Liver (tissue), 9 donors: ENCODE measurements around the gene ABLIM2. TPM values are rescaled to one million over a fixed set of nuclear protein-coding genes. Genes with fewer than 3 reads are reported as not detected.

Source experiments
- DNase-seq: peaks from one replicate; pipeline ENCODE4 v3.0.0-alpha.2; 2017; ENCODE audit warnings: low spot score
- H3K27ac ChIP-seq, 2 donors: one replicate each; pipeline ENCODE4 v1.7.0; 2013; ENCODE audit warnings: inconsistent platforms in 2 of 2, low read length in 2 of 2, control low read depth in 1 of 2, low read depth in 1 of 2, mild to moderate bottlenecking in 1 of 2
- H3K27me3 ChIP-seq, 4 donors: one replicate each; pipeline versions ENCODE4 v1.6.1 to v1.7.0; 2013; ENCODE audit warnings: low read length in 3 of 4, inconsistent platforms in 1 of 4, mild to moderate bottlenecking in 1 of 4, moderate library complexity in 1 of 4; ENCODE audit not compliant: control insufficient read depth in 4 of 4, insufficient read depth in 4 of 4
- H3K36me3 ChIP-seq, 4 donors: one replicate each; pipeline versions ENCODE4 v1.6.1 to v1.7.0; 2013; ENCODE audit warnings: low read length in 3 of 4, mild to moderate bottlenecking in 3 of 4, low read depth in 1 of 4, moderate library complexity in 1 of 4; ENCODE audit not compliant: control insufficient read depth in 4 of 4, insufficient read depth in 3 of 4
- H3K4me1 ChIP-seq, 4 donors: one replicate each; pipeline versions ENCODE4 v1.6.1 to v1.7.0; 2013; ENCODE audit warnings: low read length in 3 of 4, mild to moderate bottlenecking in 3 of 4, moderate library complexity in 1 of 4; ENCODE audit not compliant: control insufficient read depth in 4 of 4, insufficient read depth in 4 of 4
- H3K4me3 ChIP-seq, 3 donors: one replicate each; pipeline versions ENCODE4 v1.6.1 to v1.7.0; 2013; ENCODE audit warnings: low read length in 3 of 3, control low read depth in 1 of 3, low read depth in 1 of 3, mild to moderate bottlenecking in 1 of 3
- H3K9ac ChIP-seq, 2 donors: one replicate each; pipeline ENCODE4 v1.7.0; 2013; ENCODE audit warnings: low read length in 2 of 2, mild to moderate bottlenecking in 2 of 2, moderate library complexity in 2 of 2, control low read depth in 1 of 2, low read depth in 1 of 2
- H3K9me3 ChIP-seq, 4 donors: one replicate each; pipeline versions ENCODE4 v1.6.1 to v1.7.0; 2013; ENCODE audit warnings: low read length in 3 of 4; ENCODE audit not compliant: control insufficient read depth in 4 of 4
- ATF3 ChIP-seq: IDR thresholded peaks from 2 replicates; pipeline ENCODE4 v1.6.1; 2016; ENCODE audit warnings: antibody characterized with exemption
- CTCF ChIP-seq: fragments of 150-350 bp; IDR thresholded peaks from 2 replicates; pipeline ENCODE4 v1.5.1; 2017; ENCODE audit warnings: improper control_type of control experiment, low read depth, low read length; ENCODE audit not compliant: missing input control
- EGR1 ChIP-seq, 2 donors: IDR thresholded peaks; 2 replicates each; pipeline ENCODE4 v1.6.1; 2016 to 2018; ENCODE audit warnings: antibody characterized with exemption in 2 of 2, low read depth in 2 of 2
- FOXA1 ChIP-seq: IDR thresholded peaks from 2 replicates; pipeline ENCODE4 v1.6.1; 2016; ENCODE audit warnings: antibody characterized with exemption
- FOXA2 ChIP-seq: IDR thresholded peaks from 2 replicates; pipeline ENCODE4 v1.6.1; 2016; ENCODE audit warnings: antibody characterized with exemption
- GABPA ChIP-seq, 2 donors: IDR thresholded peaks in 1 of 2; conservative IDR thresholded peaks in 1 of 2; 2 replicates each; pipeline ENCODE4 v1.6.1; 2016; ENCODE audit warnings: antibody characterized with exemption in 2 of 2, mild to moderate bottlenecking in 1 of 2, moderate library complexity in 1 of 2
- HNF4A ChIP-seq, 2 donors: conservative IDR thresholded peaks; 2 replicates each; pipeline ENCODE4 v1.6.1; 2016; ENCODE audit warnings: antibody characterized with exemption in 2 of 2, mild to moderate bottlenecking in 2 of 2
- HNF4G ChIP-seq: IDR thresholded peaks from 2 replicates; pipeline ENCODE4 v1.6.1; 2016; ENCODE audit warnings: antibody characterized with exemption
- MAX ChIP-seq: IDR thresholded peaks from 2 replicates; pipeline ENCODE4 v1.6.1; 2016; ENCODE audit warnings: antibody characterized with exemption
- NR2F2 ChIP-seq: IDR thresholded peaks from 2 replicates; pipeline ENCODE4 v1.6.1; 2016; ENCODE audit warnings: antibody characterized with exemption
- RAD21 ChIP-seq, 2 donors: IDR thresholded peaks; 2 replicates each; pipeline ENCODE4 v1.6.1; 2016; ENCODE audit warnings: antibody characterized with exemption in 2 of 2, mild to moderate bottlenecking in 2 of 2
- REST ChIP-seq: IDR thresholded peaks from 2 replicates; pipeline ENCODE4 v1.6.1; 2016; ENCODE audit warnings: antibody characterized with exemption, mild to moderate bottlenecking
- RXRA ChIP-seq, 2 donors: IDR thresholded peaks; 2 replicates each; pipeline ENCODE4 v1.6.1; 2017 to 2018; ENCODE audit warnings: antibody characterized with exemption in 2 of 2, mild to moderate bottlenecking in 1 of 2
- SP1 ChIP-seq: IDR thresholded peaks from 2 replicates; pipeline ENCODE4 v1.6.1; 2018; ENCODE audit warnings: antibody characterized with exemption, mild to moderate bottlenecking
- TAF1 ChIP-seq: conservative IDR thresholded peaks from 2 replicates; pipeline ENCODE4 v1.6.1; 2016; ENCODE audit warnings: antibody characterized with exemption, mild to moderate bottlenecking
- YY1 ChIP-seq: IDR thresholded peaks from 2 replicates; pipeline ENCODE4 v1.6.1; 2016; ENCODE audit warnings: antibody characterized with exemption, mild to moderate bottlenecking
- ZBTB33 ChIP-seq: IDR thresholded peaks from 2 replicates; pipeline ENCODE4 v1.6.1; 2016; ENCODE audit warnings: antibody characterized with exemption
- WGBS: extraction: QIAGEN DNeasy Blood & Tissue Kit; methylation state at CpG from one replicate; pipeline ENCODE4 v1.1.7; 2013; 5-methylcytosine and 5-hydroxymethylcytosine counted together
- polyA plus RNA-seq, 2 donors: library from polyadenylated mRNA; stranded (reverse) in 1 of 2; unstranded in 1 of 2; fragments of 200-250 nt in 1 of 2; fragments of >200 nt in 1 of 2; fragmentation: Nextera tagmentation in 1 of 2; extraction: Ambion mirVana in 1 of 2; gene quantifications; one replicate each; pipeline versions ENCODE4 v1.2.1 to v1.2.3, GENCODE V29; 2013 to 2015
- total RNA-seq, 2 donors: library from RNA; depleted of rRNA; stranded (reverse); fragments of >200 nt; gene quantifications; one replicate each; pipeline ENCODE4 v1.2.3, GENCODE V29; 2014
- donor health status: healthy.
- donor health status: healthy.
- donor health status: healthy.
- donor health status: healthy.
- donor health status: healthy.

Gene ABLIM2
- total and polyA plus RNA-seq, 4 donors = 0.75 to 2.5 (median 0.93) TPM

- no peak for DNase-seq
- TF ChIP-seq RAD21 (IDR thresholded peaks at IDR 0.05) (no peak), GABPA (IDR thresholded peaks at IDR 0.05 in 1 of 2, conservative IDR thresholded peaks at IDR 0.05 in 1 of 2) (no peak), RXRA (IDR thresholded peaks at IDR 0.05) (no peak), FOXA1 (no peak), TAF1 (no peak), ATF3 (no peak), FOXA2 (no peak), ZBTB33 (no peak), CTCF (no peak), HNF4A (conservative IDR thresholded peaks at IDR 0.05) (no peak), NR2F2 (no peak)
- WGBS = 94% methylated on average over 39 of the region's 39 CpGs
- Histone ChIP-seq H3K27me3 (no peaks in the 10 kb centered on the region), H3K9ac (no peak overlapping the region), H3K4me1 (no peaks in the 10 kb centered on the region), H3K9me3 (no peaks in the 10 kb centered on the region), H3K4me3 (no peak overlapping the region), H3K36me3 (no peaks in the 10 kb centered on the region), H3K27ac (no peak overlapping the region)
These were observed 6.3 kb downstream of the ABLIM2 start for GRCh38 chr4:8152090-8152864.

- H3K4me3 ChIP-seq = no peak overlapping the region
- peaks cover 0 to 2% (median 1%) of the 10 kb centered on the region in 4 donors for H3K4me1 ChIP-seq
- H3K9me3 ChIP-seq = no peaks in the 10 kb centered on the region
- 96% methylated on average over 15 of the region's 15 CpGs for WGBS
- no peaks in the 10 kb centered on the region for H3K36me3 ChIP-seq
- no peak overlapping the region for H3K27ac ChIP-seq
- no peaks in the 10 kb centered on the region for H3K27me3 ChIP-seq
- H3K9ac ChIP-seq = no peak overlapping the region
- no peak for DNase-seq
- TF ChIP-seq NR2F2 (no peak), HNF4G (no peak), EGR1 (IDR thresholded peaks at IDR 0.05; ENCODE audit: low read depth in 2 of 2) (no peak), RXRA (IDR thresholded peaks at IDR 0.05) (no peak), CTCF (no peak), FOXA2 (no peak), TAF1 (no peak), ZBTB33 (no peak), HNF4A (conservative IDR thresholded peaks at IDR 0.05) (no peak), FOXA1 (no peak), YY1 (no peak), MAX (no peak), GABPA (IDR thresholded peaks at IDR 0.05 in 1 of 2, conservative IDR thresholded peaks at IDR 0.05 in 1 of 2) (no peak), RAD21 (IDR thresholded peaks at IDR 0.05) (no peak), SP1 (no peak), ATF3 (no peak), REST (no peak)
These were observed 7.4 kb downstream of the ABLIM2 start for GRCh38 chr4:8151165-8151650.
